IPS-18c (cell line): Measurements from ENCODE around the gene CCDC170.

ENCODE experiments used
- H3K4me3 ChIP-seq: 2 replicates; pipeline ENCODE4 v1.7.0; 2013; ENCODE audit warnings: low read depth, mild to moderate bottlenecking, low read length, moderate library complexity; ENCODE audit not compliant: insufficient read depth
- H3K9me3 ChIP-seq: one replicate; pipeline ENCODE4 v1.6.1; 2013; ENCODE audit warnings: mild to moderate bottlenecking, low read length, moderate library complexity; ENCODE audit not compliant: control insufficient read depth, insufficient read depth

Gene CCDC170

GRCh38 chr6:151658091-151658490, 164.3 kb downstream of the CCDC170 start:
- Histone ChIP-seq H3K9me3 (no peaks in the 10 kb centered on the region), H3K4me3 (no peak overlapping the region)

GRCh38 chr6:151659212-151659611, 165.4 kb downstream of the CCDC170 start:
- H3K4me3 ChIP-seq: no peak overlapping the region
- H3K9me3 ChIP-seq: no peaks in the 10 kb centered on the region

- H3K9me3 ChIP-seq: no peaks in the 10 kb centered on the region
- no peak overlapping the region for H3K4me3 ChIP-seq
Observed at GRCh38 chr6:151661509-151661908, 167.7 kb downstream of the CCDC170 start.

GRCh38 chr6:151661928-151662327, 168.1 kb downstream of the CCDC170 start:
- Histone ChIP-seq H3K4me3 (no peak overlapping the region), H3K9me3 (no peaks in the 10 kb centered on the region)

GRCh38 chr6:151663559-151663958, 169.7 kb downstream of the CCDC170 start:
- no peaks in the 10 kb centered on the region for H3K9me3 ChIP-seq
- no peak overlapping the region for H3K4me3 ChIP-seq

GRCh38 chr6:151664390-151664789, 170.6 kb downstream of the CCDC170 start:
- no peaks in the 10 kb centered on the region for H3K9me3 ChIP-seq
- H3K4me3 ChIP-seq: no peak overlapping the region

GRCh38 chr6:151665329-151665728, 171.5 kb downstream of the CCDC170 start:
- Histone ChIP-seq H3K4me3 (no peak overlapping the region), H3K9me3 (no peaks in the 10 kb centered on the region)

- Histone ChIP-seq H3K4me3 (no peak overlapping the region), H3K9me3 (no peaks in the 10 kb centered on the region)
Observed at GRCh38 chr6:151666526-151666925, 172.7 kb downstream of the CCDC170 start.

- Histone ChIP-seq H3K9me3 (no peaks in the 10 kb centered on the region), H3K4me3 (no peak overlapping the region)
Observed at GRCh38 chr6:151669208-151669560, 175.4 kb downstream of the CCDC170 start.

GRCh38 chr6:151670116-151670515, 176.3 kb downstream of the CCDC170 start:
- Histone ChIP-seq H3K4me3 (no peak overlapping the region), H3K9me3 (no peaks in the 10 kb centered on the region)
